CD14-positive monocyte (primary cell): Measurements from ENCODE around the gene MSI2. TPM values are rescaled to one million over a fixed set of nuclear protein-coding genes. Genes with fewer than 3 reads are reported as not detected.

Experiments used
- DNase-seq, 3 donors: peaks; one replicate each; pipeline ENCODE4 v3.0.0-alpha.2; 2011 to 2022
- H2AFZ ChIP-seq: 2 replicates; pipeline ENCODE4 v1.6.0; 2012; ENCODE audit warnings: mild to moderate bottlenecking, low read depth, low read length, inconsistent platforms; ENCODE audit not compliant: insufficient read depth, poor library complexity, severe bottlenecking
- H3K27ac ChIP-seq, 2 donors: 1 replicate in 1 of 2; 2 replicates in 1 of 2; pipeline ENCODE4 v1.5.1; 2012 to 2013; ENCODE audit warnings: low read length in 2 of 2, control low read depth in 1 of 2, inconsistent platforms in 1 of 2, low read depth in 1 of 2, mild to moderate bottlenecking in 1 of 2
- H3K27me3 ChIP-seq, 2 donors: one replicate each; pipeline versions ENCODE4 v1.6.0 to v1.6.1; 2011 to 2013; ENCODE audit warnings: low read length in 2 of 2; ENCODE audit not compliant: control insufficient read depth in 2 of 2, insufficient read depth in 2 of 2
- H3K36me3 ChIP-seq, 2 donors: replicated peaks in 1 of 2; 1 replicate in 1 of 2; 2 replicates in 1 of 2; pipeline versions ENCODE4 v1.5.1 to v1.6.1; 2012 to 2013; ENCODE audit warnings: low read length in 2 of 2, control low read depth in 1 of 2, inconsistent platforms in 1 of 2, mild to moderate bottlenecking in 1 of 2; ENCODE audit not compliant: insufficient read depth in 2 of 2, control insufficient read depth in 1 of 2
- H3K4me1 ChIP-seq, 2 donors: 1 replicate in 1 of 2; 2 replicates in 1 of 2; pipeline versions ENCODE4 v1.5.1 to v1.6.1; 2012 to 2013; ENCODE audit warnings: low read length in 2 of 2, control low read depth in 1 of 2, inconsistent platforms in 1 of 2, mild to moderate bottlenecking in 1 of 2, moderate library complexity in 1 of 2; ENCODE audit not compliant: insufficient read depth in 2 of 2, control insufficient read depth in 1 of 2
- H3K4me2 ChIP-seq: replicated peaks from 2 replicates; pipeline ENCODE3; 2012; ENCODE audit warnings: low read length, moderate library complexity, mild to moderate bottlenecking; ENCODE audit not compliant: poor library complexity, severe bottlenecking; ENCODE audit errors: extremely low read depth
- H3K4me3 ChIP-seq, 3 experiments: fragments of 200-600 bp in 1 of 3; sonication (generic) in 1 of 3; replicated peaks in 1 of 3; 1 replicate in 2 of 3; 2 replicates in 1 of 3; pipeline ENCODE4 v1.5.1; 2011 to 2013; ENCODE audit warnings: low read length in 3 of 3, mild to moderate bottlenecking in 3 of 3, control low read depth in 2 of 3, low read depth in 2 of 3, inconsistent platforms in 1 of 3, moderate library complexity in 1 of 3
- H3K79me2 ChIP-seq: 2 replicates; pipeline ENCODE4 v1.6.0; 2012; ENCODE audit warnings: mild to moderate bottlenecking, control low read depth, inconsistent platforms, low read length, moderate library complexity; ENCODE audit not compliant: insufficient read depth
- H3K9ac ChIP-seq: 2 replicates; pipeline ENCODE4 v1.6.0; 2017; ENCODE audit warnings: low read length, mild to moderate bottlenecking; ENCODE audit not compliant: insufficient read depth, poor library complexity, severe bottlenecking
- H3K9me3 ChIP-seq, 2 donors: replicated peaks in 1 of 2; 1 replicate in 1 of 2; 2 replicates in 1 of 2; pipeline versions ENCODE4 v1.5.1 to v1.6.1; 2012 to 2013; ENCODE audit warnings: low read length in 2 of 2, control low read depth in 1 of 2; ENCODE audit not compliant: control insufficient read depth in 1 of 2, insufficient read depth in 1 of 2
- H4K20me1 ChIP-seq: 2 replicates; pipeline ENCODE4 v1.6.0; 2012; ENCODE audit warnings: mild to moderate bottlenecking, low read length, control low read depth, moderate library complexity; ENCODE audit not compliant: insufficient read depth
- H3K27ac Mint-ChIP-seq, 7 donors: one replicate each; pipeline ENCODE4 v1.8.0; 2020; ENCODE audit warnings: mild to moderate bottlenecking in 7 of 7, mixed read lengths in 7 of 7, moderate library complexity in 6 of 7, inconsistent platforms in 2 of 7
- H3K27me3 Mint-ChIP-seq, 3 donors: one replicate each; pipeline ENCODE4 v1.8.0; 2021 to 2022; ENCODE audit warnings: low read depth in 3 of 3, mild to moderate bottlenecking in 3 of 3, mixed read lengths in 3 of 3, moderate library complexity in 3 of 3, inconsistent platforms in 1 of 3
- H3K36me3 Mint-ChIP-seq, 2 donors: one replicate each; pipeline ENCODE4 v1.8.0; 2020; ENCODE audit warnings: mixed read lengths in 2 of 2, inconsistent platforms in 1 of 2, mild to moderate bottlenecking in 1 of 2
- H3K4me1 Mint-ChIP-seq: one replicate; pipeline ENCODE4 v1.8.0; 2020; ENCODE audit warnings: mild to moderate bottlenecking, mixed read lengths
- H3K4me3 Mint-ChIP-seq, 2 donors: one replicate each; pipeline ENCODE4 v1.8.0; 2020; ENCODE audit warnings: mild to moderate bottlenecking in 2 of 2, mixed read lengths in 2 of 2, moderate library complexity in 1 of 2
- H3K9me3 Mint-ChIP-seq, 7 donors: one replicate each; pipeline ENCODE4 v1.8.0; 2020 to 2022; ENCODE audit warnings: mixed read lengths in 7 of 7, mild to moderate bottlenecking in 6 of 7, moderate library complexity in 6 of 7, inconsistent platforms in 2 of 7
- CTCF ChIP-seq: fragments of 200-600 bp; IDR thresholded peaks from one replicate; pipeline ENCODE4 v1.8.0; 2022; ENCODE audit warnings: antibody characterized with exemption, mild to moderate bottlenecking
- WGBS: methylation state at CpG from one replicate; pipeline ENCODE4 v1.1.5; 2013; ENCODE audit warnings: missing lambda C conversion rate; ENCODE audit not compliant: insufficient coverage; 5-methylcytosine and 5-hydroxymethylcytosine counted together
- intact Hi-C, 2 donors: fragments of 100-400 bp; cut with micrococcal nuclease; formaldehyde crosslinking; loops; one replicate each; pipeline versions ENCODE4 v1.15.0 to v1.15.1; 2023
- polyA plus RNA-seq, 3 donors: library from polyadenylated mRNA; depleted of rRNA in 1 of 3; unstranded in 2 of 3; stranded (reverse) in 1 of 3; fragments of 300-500 nt in 2 of 3; fragments of >200 nt in 1 of 3; fragmentation: Illumina TruSeq in 2 of 3; gene quantifications; 1 replicate in 2 of 3; 2 replicates in 1 of 3; pipeline ENCODE4 v1.2.3, GENCODE V29; 2012 to 2021

Gene MSI2
- polyA plus RNA-seq, 3 donors: 0.20 to 6.6 (median 0.37) TPM

DNA sequence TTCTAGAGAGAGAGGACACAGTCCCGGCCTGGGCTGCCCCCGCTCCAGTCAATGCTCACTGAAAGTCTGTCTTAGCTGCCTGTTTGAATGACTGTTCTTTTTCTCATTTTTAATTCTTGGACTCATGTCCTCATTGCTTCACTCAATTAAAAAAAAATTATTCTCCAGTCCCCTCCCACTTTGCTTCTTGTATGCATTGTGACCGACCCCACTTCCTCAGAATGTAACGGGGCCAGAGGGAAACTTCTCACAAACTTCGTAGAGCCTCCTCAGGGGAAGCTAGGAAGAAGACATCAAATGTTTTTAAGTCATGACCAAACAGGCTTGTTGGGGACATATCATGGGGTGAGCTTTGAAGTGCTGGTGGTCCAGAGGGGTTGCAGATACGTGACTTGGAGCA is 375.5 kb downstream of the MSI2 start:
- Mint-ChIP-seq H3K9me3 (peaks cover 0 to 7% (median 3%) of the 10 kb centered on the region in 7 donors), H3K4me3 (no peak overlapping the region), H3K27me3 (peaks cover 0 to 2% (median 0%) of the 10 kb centered on the region in 3 donors), H3K4me1 (peaks cover 41% of the 10 kb centered on the region), H3K36me3 (peaks cover 14 to 31% of the 10 kb centered on the region in 2 donors), H3K27ac (peak overlapping the region in 5 of 7 donors; percentile 5 to 75 (median 51))
- no peak for TF ChIP-seq CTCF
- H3K27ac ChIP-seq: no peak overlapping the region
- peak in 1 of 3 donors; percentile 17 for DNase-seq
- H3K36me3 ChIP-seq: peaks cover 0 to 5% of the 10 kb centered on the region in 2 donors
- H3K4me1 ChIP-seq: peaks cover 29 to 39% of the 10 kb centered on the region in 2 donors
- 60% methylated on average over 2 of the region's 6 CpGs for WGBS
- H3K79me2 ChIP-seq: no peaks in the 10 kb centered on the region
- intact Hi-C loops: no loop called here
- H3K4me2 ChIP-seq: no peak overlapping the region
- H4K20me1 ChIP-seq: no peaks in the 10 kb centered on the region
- no peaks in the 10 kb centered on the region for H3K9me3 ChIP-seq
- no peaks in the 10 kb centered on the region for H3K27me3 ChIP-seq
- no peak overlapping the region for H3K4me3 ChIP-seq
- no peak overlapping the region for H2AFZ ChIP-seq
- H3K9ac ChIP-seq: no peak overlapping the region

- no peaks in the 10 kb centered on the region for H3K9me3 ChIP-seq
- H2AFZ ChIP-seq: no peak overlapping the region
- H3K9me3 Mint-ChIP-seq: peaks cover 0 to 7% (median 3%) of the 10 kb centered on the region in 7 donors
- H3K4me1 ChIP-seq: peaks cover 29 to 39% of the 10 kb centered on the region in 2 donors
- no peaks in the 10 kb centered on the region for H3K79me2 ChIP-seq
- no peak overlapping the region for H3K9ac ChIP-seq
- 100% methylated on average over 2 of the region's 5 CpGs for WGBS
- H4K20me1 ChIP-seq: no peaks in the 10 kb centered on the region
- no peak overlapping the region for H3K27ac ChIP-seq
- peaks cover 0 to 5% of the 10 kb centered on the region in 2 donors for H3K36me3 ChIP-seq
- no peaks in the 10 kb centered on the region for H3K27me3 ChIP-seq
- H3K4me3 ChIP-seq: no peak overlapping the region
- TF ChIP-seq CTCF: no peak
- H3K36me3 Mint-ChIP-seq: peaks cover 14 to 28% of the 10 kb centered on the region in 2 donors
- peaks cover 0 to 3% (median 0%) of the 10 kb centered on the region in 3 donors for H3K27me3 Mint-ChIP-seq
- peaks cover 41% of the 10 kb centered on the region for H3K4me1 Mint-ChIP-seq
- no peak overlapping the region for H3K4me3 Mint-ChIP-seq
- no peak overlapping the region for H3K4me2 ChIP-seq
- H3K27ac Mint-ChIP-seq: peak overlapping the region in 3 of 7 donors; percentile 5 to 61 (median 51)
- intact Hi-C loops: no loop called here
- no peak for DNase-seq
Observed at GRCh38 chr17:57632294-57632693, 376.0 kb downstream of the MSI2 start.
